GM12873 (cell line): ENCODE data around the gene TTC36.

Experiments
- CTCF ChIP-seq: IDR thresholded peaks from 2 replicates; pipeline ENCODE4 v1.5.1; 2012; ENCODE audit warnings: low read depth, mild to moderate bottlenecking, moderate library complexity, low read length, control low read depth; ENCODE audit not compliant: insufficient read depth; ENCODE audit errors: missing control alignments

TTC36 gene

GRCh38 chr11:118544647-118545010 lies 17.4 kb downstream of the TTC36 start:
- TF ChIP-seq CTCF = no peak

- no peak for TF ChIP-seq CTCF
These were observed 18.3 kb downstream of the TTC36 start for GRCh38 chr11:118545533-118545932.

- no peak for TF ChIP-seq CTCF
These were observed 19.9 kb downstream of the TTC36 start for GRCh38 chr11:118547132-118547531.

- TF ChIP-seq CTCF = no peak
These were observed 25.1 kb downstream of the TTC36 start for GRCh38 chr11:118552341-118552740.

- no peak for TF ChIP-seq CTCF
These were observed 33.5 kb downstream of the TTC36 start for GRCh38 chr11:118560806-118561205.

- no peak for TF ChIP-seq CTCF
These were observed 37.8 kb downstream of the TTC36 start for GRCh38 chr11:118565051-118565450.

- TF ChIP-seq CTCF = no peak
These were observed 42.4 kb downstream of the TTC36 start for GRCh38 chr11:118569670-118570069.
